Fibroblast of skin of right biceps (primary cell): ENCODE data around the gene ADAMTS15.
A peak's percentile ranks its signal among the peaks of the same experiment; 100 is the strongest.

Experiments used
- DNase-seq: peaks from one replicate; pipeline ENCODE4 v3.0.0-alpha.2; 2013

Gene ADAMTS15

GRCh38 chr11:130448416-130449309 lies at the start of gene ADAMTS15:
Gene ADAMTS15 (plus strand): TSS chr11:130448645. CDS start chr11:130448974, 329 bp downstream.
- peak; percentile 86 for DNase-seq

GRCh38 chr11:130399196-130399595 lies 49.2 kb upstream of the ADAMTS15 start:
- no peak for DNase-seq

- peak; percentile 84 for DNase-seq
Observed at GRCh38 chr11:130400781-130401483, 47.5 kb upstream of the ADAMTS15 start.

GRCh38 chr11:130402570-130402969 lies 45.9 kb upstream of the ADAMTS15 start:
- DNase-seq, result no peak

- DNase-seq, result peak; percentile 89
Observed at GRCh38 chr11:130403271-130403804, 45.1 kb upstream of the ADAMTS15 start.

GRCh38 chr11:130403967-130404366 lies 44.5 kb upstream of the ADAMTS15 start:
- no peak for DNase-seq

GRCh38 chr11:130404727-130405126 lies 43.7 kb upstream of the ADAMTS15 start:
- DNase-seq, result no peak

- DNase-seq, result no peak
Observed at GRCh38 chr11:130405428-130405827, 43.0 kb upstream of the ADAMTS15 start.

GRCh38 chr11:130407978-130408377 lies 40.5 kb upstream of the ADAMTS15 start:
- DNase-seq, result peak; percentile 90

- no peak for DNase-seq
Observed at GRCh38 chr11:130408401-130408890, 40.0 kb upstream of the ADAMTS15 start.

GRCh38 chr11:130408901-130409300 lies 39.5 kb upstream of the ADAMTS15 start:
- no peak for DNase-seq

- no peak for DNase-seq
Observed at GRCh38 chr11:130409594-130410388, 38.7 kb upstream of the ADAMTS15 start.

GRCh38 chr11:130411223-130411622 lies 37.2 kb upstream of the ADAMTS15 start:
- no peak for DNase-seq

GRCh38 chr11:130413405-130414106 lies 34.9 kb upstream of the ADAMTS15 start:
- DNase-seq, result peak; percentile 91

- DNase-seq, result no peak
Observed at GRCh38 chr11:130414107-130415080, 34.1 kb upstream of the ADAMTS15 start.

- peak; percentile 37 for DNase-seq
Observed at GRCh38 chr11:130415731-130416529, 32.5 kb upstream of the ADAMTS15 start.

- no peak for DNase-seq
Observed at GRCh38 chr11:130416530-130416882, 31.9 kb upstream of the ADAMTS15 start.

- no peak for DNase-seq
Observed at GRCh38 chr11:130416906-130417305, 31.5 kb upstream of the ADAMTS15 start.

GRCh38 chr11:130418210-130418609 lies 30.2 kb upstream of the ADAMTS15 start:
- DNase-seq, result no peak

GRCh38 chr11:130418756-130419155 lies 29.7 kb upstream of the ADAMTS15 start:
- no peak for DNase-seq
